Body of pancreas (tissue), 4 donors: ENCODE results near the gene CEP164.

Experiments used
- POLR2A ChIP-seq, 3 donors: fragments of 450-650 bp; IDR thresholded peaks; one replicate each; pipeline ENCODE4 v1.6.1; 2016; ENCODE audit warnings: antibody characterized with exemption in 3 of 3, mild to moderate bottlenecking in 2 of 3
- TF ChIP-seq, protein P1 (sequence below), 7 experiments: fragments of 450-650 bp in 4 of 7; fragments of 200-600 bp in 3 of 7; sonication (generic) in 3 of 7; IDR thresholded peaks; one replicate each; pipeline ENCODE4 v1.5.1; 2016 to 2019; ENCODE audit warnings: antibody characterized with exemption in 7 of 7

DNA sequence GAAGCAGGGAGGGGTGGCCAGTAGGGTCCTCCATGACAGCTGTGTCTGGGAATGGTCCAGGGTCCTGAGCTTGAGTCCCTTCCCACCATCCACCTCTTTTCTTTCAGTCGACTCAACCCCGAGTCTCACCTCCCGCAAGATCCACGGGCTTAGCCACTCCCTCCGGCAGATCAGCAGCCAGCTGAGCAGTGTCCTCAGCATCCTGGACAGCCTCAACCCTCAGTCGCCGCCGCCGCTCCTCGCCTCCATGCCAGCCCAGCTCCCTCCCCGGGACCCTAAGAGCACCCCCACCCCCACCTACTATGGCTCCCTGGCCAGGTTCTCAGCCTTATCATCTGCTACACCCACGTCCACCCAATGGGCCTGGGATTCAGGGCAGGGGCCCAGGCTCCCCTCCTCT, 81.9 kb downstream of the CEP164 start:
- TF ChIP-seq, protein P1, sequence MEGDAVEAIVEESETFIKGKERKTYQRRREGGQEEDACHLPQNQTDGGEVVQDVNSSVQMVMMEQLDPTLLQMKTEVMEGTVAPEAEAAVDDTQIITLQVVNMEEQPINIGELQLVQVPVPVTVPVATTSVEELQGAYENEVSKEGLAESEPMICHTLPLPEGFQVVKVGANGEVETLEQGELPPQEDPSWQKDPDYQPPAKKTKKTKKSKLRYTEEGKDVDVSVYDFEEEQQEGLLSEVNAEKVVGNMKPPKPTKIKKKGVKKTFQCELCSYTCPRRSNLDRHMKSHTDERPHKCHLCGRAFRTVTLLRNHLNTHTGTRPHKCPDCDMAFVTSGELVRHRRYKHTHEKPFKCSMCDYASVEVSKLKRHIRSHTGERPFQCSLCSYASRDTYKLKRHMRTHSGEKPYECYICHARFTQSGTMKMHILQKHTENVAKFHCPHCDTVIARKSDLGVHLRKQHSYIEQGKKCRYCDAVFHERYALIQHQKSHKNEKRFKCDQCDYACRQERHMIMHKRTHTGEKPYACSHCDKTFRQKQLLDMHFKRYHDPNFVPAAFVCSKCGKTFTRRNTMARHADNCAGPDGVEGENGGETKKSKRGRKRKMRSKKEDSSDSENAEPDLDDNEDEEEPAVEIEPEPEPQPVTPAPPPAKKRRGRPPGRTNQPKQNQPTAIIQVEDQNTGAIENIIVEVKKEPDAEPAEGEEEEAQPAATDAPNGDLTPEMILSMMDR (IDR thresholded peaks at IDR 0.05) = no peak
- no peak for TF ChIP-seq POLR2A (IDR thresholded peaks at IDR 0.05)
